GM19455 (cell line): ENCODE results near the gene SKI.

Source experiments
- ATAC-seq: cut with Tn5 transposase; IDR thresholded peaks from one replicate; pipeline ENCODE4 v1.9.1; 2021; ENCODE audit not compliant: unreplicated experiment

Gene SKI

DNA sequence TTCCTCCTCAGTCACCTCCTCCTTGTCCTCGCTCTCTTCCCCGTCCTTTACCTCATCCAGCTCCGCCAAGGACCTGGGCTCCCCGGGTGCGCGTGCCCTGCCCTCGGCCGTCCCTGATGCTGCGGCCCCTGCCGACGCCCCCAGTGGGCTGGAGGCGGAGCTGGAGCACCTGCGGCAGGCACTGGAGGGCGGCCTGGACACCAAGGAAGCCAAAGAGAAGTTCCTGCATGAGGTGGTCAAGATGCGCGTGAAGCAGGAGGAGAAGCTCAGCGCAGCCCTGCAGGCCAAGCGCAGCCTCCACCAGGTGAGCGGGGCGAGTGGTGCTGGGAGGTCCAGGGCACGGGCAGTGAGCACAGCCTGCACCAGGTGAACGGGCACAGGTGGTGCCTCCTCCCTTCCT lies 76.2 kb downstream of the SKI start:
- no peak for ATAC-seq

GRCh38 chr1:2304921-2305681 lies 77.0 kb downstream of the SKI start:
- no peak for ATAC-seq

DNA sequence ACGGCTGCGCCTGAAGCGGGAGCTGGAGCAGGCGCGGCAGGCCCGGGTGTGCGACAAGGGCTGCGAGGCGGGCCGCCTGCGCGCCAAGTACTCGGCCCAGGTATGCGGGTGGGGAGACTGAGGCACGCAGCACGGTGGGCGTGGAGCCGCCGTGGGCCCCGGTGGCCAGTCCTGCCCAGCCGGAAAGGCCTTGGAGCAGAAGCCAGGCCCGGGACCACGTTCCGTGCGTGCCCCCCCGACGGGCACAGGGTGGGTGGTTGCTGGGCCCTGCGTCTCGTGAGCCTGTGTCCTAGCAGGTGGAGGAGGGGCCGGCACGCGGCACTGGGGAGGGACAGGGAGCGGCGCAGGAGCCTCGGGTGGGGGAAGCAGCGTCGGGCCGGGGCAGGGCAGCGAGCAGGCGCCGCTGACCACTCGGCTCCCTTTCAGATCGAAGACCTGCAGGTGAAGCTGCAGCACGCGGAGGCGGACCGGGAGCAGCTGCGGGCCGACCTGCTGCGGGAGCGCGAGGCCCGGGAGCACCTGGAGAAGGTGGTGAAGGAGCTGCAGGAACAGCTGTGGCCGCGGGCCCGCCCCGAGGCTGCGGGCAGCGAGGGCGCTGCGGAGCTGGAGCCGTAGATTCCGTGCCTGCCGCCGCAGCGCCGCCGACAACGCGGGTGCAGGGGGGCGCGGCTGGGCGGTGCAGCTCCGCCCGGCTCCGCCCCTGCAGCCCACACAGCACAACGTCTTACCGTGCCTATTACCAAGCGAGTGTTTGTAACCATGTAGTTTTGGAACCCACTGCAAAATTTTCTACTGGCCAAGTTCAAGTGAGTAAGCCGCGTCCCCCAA lies 78.2 kb downstream of the SKI start:
- ATAC-seq, result no peak

GRCh38 chr1:2307064-2307605 lies 79.0 kb downstream of the SKI start:
- ATAC-seq, result no peak

GRCh38 chr1:2307972-2308371 lies 79.9 kb downstream of the SKI start:
- no peak for ATAC-seq

- no peak for ATAC-seq
These were observed 80.7 kb downstream of the SKI start for GRCh38 chr1:2308844-2309243.

DNA sequence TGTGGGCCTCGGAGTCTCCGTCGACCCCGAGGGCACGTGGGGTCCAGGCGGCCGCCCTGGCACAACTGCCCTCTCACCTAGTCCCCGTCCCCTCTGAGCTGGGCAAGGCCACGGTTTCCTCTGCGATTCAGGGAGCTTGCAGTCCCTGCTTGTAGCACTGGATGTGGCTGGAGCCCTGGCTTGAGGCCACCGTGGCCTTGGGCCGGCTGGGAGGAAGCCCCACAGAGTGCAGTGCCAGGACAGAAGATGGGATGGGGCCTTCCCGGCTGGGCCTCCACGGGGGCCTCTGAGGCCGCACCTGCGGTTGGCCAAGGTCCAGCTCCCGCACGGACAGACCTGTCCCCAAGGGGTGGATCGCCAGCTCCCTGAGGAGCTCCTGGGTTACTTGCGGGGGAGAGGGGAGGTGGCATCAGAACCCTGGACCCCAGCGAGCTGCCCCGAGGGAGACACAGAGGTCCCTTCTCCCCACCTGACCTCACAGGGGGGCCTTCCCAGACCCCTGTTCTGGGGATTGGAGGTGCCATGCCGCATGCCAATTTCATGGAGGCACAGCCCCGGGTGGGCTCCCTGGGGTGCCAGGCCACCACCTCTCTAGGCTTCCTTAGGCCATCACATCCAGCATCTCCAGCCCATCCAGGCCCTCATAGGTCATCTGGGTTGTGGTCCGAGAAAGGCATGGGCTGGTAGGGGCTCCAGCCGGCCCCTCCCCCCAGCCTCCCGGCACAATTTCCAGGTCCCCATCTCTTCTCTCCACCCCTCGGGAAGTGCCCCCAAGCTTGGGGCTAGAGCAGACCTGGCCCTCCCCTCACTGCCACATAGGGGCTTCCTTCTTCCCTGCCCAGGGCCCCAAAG lies 82.4 kb downstream of the SKI start:
- ATAC-seq, result no peak

DNA sequence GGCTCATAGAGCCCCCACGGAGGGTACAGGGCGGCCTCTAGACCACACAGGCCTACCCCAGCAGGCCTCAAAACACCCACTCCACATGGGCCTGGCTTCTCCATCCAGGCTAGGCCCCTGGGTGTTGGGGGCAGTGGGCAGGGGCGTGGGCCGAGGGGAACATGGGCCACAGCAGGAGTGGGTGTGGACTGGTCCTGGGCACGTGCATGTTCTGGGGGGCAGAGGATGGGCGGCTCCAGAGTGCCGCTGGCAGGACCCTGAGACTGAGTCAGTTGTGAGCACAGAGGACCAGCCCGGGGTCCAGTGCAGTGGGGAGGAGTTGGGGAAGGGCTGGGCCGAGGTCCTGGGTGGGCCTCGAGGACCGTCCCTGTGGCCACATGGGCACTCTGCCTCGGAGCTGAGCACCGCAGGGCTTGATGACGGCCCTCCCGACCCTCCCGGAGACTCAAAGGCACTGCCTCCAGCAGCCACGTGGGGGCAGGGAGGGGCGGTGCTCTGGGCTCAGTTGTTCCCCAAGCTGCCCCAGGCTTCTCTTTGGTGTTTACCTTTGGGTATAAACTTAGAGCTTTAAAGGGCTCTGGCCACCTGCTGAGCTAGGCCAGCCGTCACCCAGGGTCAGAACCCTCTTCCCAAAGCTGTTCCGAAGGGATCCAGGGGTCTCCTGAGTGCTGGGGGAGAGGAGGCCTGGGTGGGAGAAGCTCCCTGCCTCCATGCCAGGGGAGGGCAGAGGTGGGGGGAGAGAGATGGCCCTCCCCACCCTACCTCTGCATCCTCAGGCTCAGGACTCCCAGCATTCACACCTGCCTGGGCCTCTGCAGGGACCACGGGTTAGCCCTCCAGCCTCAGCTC lies 83.3 kb downstream of the SKI start:
- ATAC-seq, result no peak

- ATAC-seq, result no peak
These were observed 84.0 kb downstream of the SKI start for GRCh38 chr1:2312160-2312514.

DNA sequence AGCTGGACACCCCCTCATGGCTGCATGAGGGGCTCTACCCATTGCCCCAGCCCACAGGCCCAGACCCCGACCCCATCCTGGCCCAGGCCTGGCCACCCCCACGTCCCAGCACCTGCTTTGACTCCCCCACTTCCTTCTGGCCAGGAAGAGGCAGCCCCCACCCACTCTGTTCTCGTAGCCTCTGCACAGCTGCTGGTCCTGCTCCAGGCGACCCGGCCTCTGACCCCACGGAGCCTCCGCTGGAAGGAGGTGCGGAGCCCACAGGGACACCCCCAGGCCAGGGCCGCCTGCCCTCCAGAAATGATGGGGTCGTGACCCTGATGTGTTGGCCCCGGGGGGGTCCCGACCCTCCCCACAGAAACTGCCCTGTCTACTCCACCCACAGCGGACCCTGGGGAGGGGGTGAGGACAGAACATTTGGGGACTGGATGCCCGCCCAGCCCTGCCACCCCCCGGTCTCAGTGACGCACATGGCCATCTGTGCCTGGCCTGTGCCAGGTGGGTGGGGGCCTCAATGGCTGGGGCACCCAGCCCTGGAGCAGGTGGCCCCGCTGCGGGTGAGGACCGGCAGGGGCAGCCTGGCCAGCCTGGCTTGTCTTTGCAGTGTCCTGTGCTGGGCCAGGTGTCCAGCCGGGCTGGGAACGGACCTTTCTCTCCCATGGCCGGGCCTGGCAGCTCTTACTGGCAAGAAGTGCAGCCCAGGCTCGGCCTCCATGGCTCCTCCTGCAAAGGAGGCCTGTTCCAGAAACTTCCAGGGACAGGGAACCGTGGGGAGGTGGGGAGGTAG lies 84.6 kb downstream of the SKI start:
- ATAC-seq, result no peak

DNA sequence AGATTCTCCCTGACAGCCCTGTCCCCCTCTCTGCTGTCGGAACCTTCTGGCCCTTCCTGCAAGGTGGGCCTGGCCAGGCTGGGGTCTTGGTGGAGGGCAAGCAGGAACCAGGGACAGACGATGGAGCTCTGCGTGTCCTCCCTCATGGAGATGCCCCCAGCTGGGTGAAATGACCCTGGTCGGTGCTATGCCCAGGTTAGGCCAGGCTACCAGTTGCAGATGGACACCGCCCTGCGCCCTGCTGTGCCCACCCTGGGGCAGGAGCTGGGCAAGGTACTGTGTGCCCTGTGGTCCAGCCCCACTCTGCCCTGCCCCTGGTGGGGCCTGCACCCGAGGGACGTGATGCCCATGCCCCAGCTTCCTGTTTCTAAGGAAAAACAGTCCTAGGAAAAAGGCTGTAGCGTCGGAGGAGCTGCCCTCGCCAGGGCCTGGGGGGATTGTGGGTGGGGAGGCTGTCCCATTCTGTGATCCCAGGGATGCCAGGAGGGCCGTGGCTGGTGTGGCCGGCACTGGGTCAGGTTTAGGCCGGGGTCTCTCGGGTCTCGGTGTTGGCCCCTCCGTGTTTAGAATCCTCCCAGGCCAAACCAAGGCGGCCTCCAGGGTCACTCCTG lies 85.6 kb downstream of the SKI start:
- no peak for ATAC-seq

DNA sequence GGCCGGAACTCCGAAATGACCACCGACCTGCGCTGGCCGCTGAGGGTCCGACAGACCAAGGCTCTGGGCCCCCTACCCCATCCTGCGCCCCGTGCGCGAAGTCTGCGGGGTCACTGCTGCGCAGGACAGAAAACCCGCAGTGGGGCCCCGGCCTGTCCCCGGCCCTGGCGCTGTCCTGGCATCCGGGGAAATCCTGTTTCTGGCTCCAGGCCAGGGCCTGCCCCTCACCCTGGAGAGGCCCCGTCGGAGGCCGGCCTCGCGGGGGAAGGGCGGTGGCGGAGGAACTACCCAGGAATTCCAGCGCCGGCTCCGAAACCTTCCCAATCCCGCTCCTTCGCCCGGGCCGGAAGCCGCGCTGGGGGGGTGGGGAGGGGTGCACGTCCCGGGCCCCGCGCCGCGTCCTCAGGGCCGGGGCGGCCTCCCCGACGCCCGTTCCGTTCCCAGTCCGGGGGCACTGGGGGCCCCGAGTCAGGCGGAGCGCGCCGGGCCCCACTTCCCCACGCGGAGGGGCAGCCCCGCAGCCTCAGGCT lies 86.2 kb downstream of the SKI start:
- no peak for ATAC-seq

GRCh38 chr1:2314803-2315673 lies 86.9 kb downstream of the SKI start:
- ATAC-seq, result no peak

- no peak for ATAC-seq
These were observed 87.7 kb downstream of the SKI start for GRCh38 chr1:2315674-2316450.

GRCh38 chr1:2316451-2316961 lies 88.4 kb downstream of the SKI start:
- no peak for ATAC-seq

- no peak for ATAC-seq
These were observed 89.3 kb downstream of the SKI start for GRCh38 chr1:2317230-2318065.
